Smooth muscle cell of the brain vasculature (primary cell): ENCODE results near the gene LINGO3.
A peak's percentile ranks its signal among the peaks of the same experiment; 100 is the strongest.
"Not testable (repeated sequence)": the region's sequence is repeated elsewhere in the genome, so short reads cannot be mapped to it uniquely, and the experiment has no call there.

Experiments
- DNase-seq: peaks from one replicate; pipeline ENCODE4 v3.0.0-alpha.2; 2012; ENCODE audit warnings: low read depth, low spot score

Gene LINGO3

GRCh38 chr19:2283835-2284507 lies 24.0 kb downstream of the LINGO3 start:
- DNase-seq = no peak

GRCh38 chr19:2282862-2283237 lies 25.1 kb downstream of the LINGO3 start:
- DNase-seq = no peak

- no peak for DNase-seq
These were observed 25.7 kb downstream of the LINGO3 start, which contains the start of gene PEAK3 for GRCh38 chr19:2282062-2282861. Gene PEAK3, minus strand, starts transcription at chr19:2282175. Its CDS starts 1,244 bp downstream, at chr19:2280931.

- DNase-seq = not testable (repeated sequence)
These were observed 26.5 kb downstream of the LINGO3 start for GRCh38 chr19:2281265-2282061.

GRCh38 chr19:2280633-2281264 lies 27.2 kb downstream of the LINGO3 start:
- no peak for DNase-seq

- DNase-seq = no peak
These were observed 29.3 kb downstream of the LINGO3 start for GRCh38 chr19:2278459-2279158.

- DNase-seq = no peak
These were observed 30.8 kb downstream of the LINGO3 start for GRCh38 chr19:2277138-2277537.

GRCh38 chr19:2276429-2276986 lies 31.4 kb downstream of the LINGO3 start:
- DNase-seq = no peak

- no peak for DNase-seq
These were observed 32.1 kb downstream of the LINGO3 start for GRCh38 chr19:2275588-2276428.

- DNase-seq = no peak
These were observed 32.9 kb downstream of the LINGO3 start for GRCh38 chr19:2274931-2275535.

GRCh38 chr19:2274185-2274711 lies 33.7 kb downstream of the LINGO3 start:
- DNase-seq = no peak

GRCh38 chr19:2273356-2274184 lies 34.4 kb downstream of the LINGO3 start:
- DNase-seq = no peak

GRCh38 chr19:2271234-2272103 lies 36.5 kb downstream of the LINGO3 start:
- DNase-seq = no peak

- DNase-seq = peak; percentile 66
These were observed 37.3 kb downstream of the LINGO3 start for GRCh38 chr19:2270423-2271233.

- no peak for DNase-seq
These were observed 37.9 kb downstream of the LINGO3 start for GRCh38 chr19:2270157-2270422.

- peak; percentile 88 for DNase-seq
These were observed 38.5 kb downstream of the LINGO3 start for GRCh38 chr19:2269244-2270156.
